GM23338 (cell line): ENCODE data around the gene MAP3K7CL. TPM values are rescaled to one million over a fixed set of nuclear protein-coding genes. Genes with fewer than 3 reads are reported as not detected.

ENCODE experiments used
- ATAC-seq: fragments of 200-7000 bp; cut with Tn5 transposase; 3 replicates; pipeline ENCODE4 v1.9.1; 2020
- DNase-seq: peaks from one replicate; pipeline ENCODE4 v3.0.0-alpha.2; 2015; ENCODE audit warnings: low spot score
- H2AFZ ChIP-seq: fragments of 200-600 bp; sonication (generic); 2 replicates; pipeline ENCODE4 v1.8.0; 2016; ENCODE audit warnings: antibody characterized with exemption, mild to moderate bottlenecking, moderate library complexity
- H3F3A ChIP-seq: fragments of 200-600 bp; sonication (generic); replicated peaks from 2 replicates; pipeline ENCODE4 v1.8.0; 2017; ENCODE audit warnings: antibody characterized with exemption, mixed run types, low read depth
- H3K27ac ChIP-seq: fragments of 200-600 bp; sonication (generic); 2 replicates; pipeline ENCODE4 v1.6.1; 2016; ENCODE audit warnings: low read depth
- H3K27me3 ChIP-seq: fragments of 200-600 bp; sonication (generic); 2 replicates; pipeline ENCODE4 v1.8.0; 2016; ENCODE audit warnings: mild to moderate bottlenecking, mixed run types, moderate library complexity; ENCODE audit not compliant: insufficient read depth
- H3K36me3 ChIP-seq: fragments of 200-600 bp; sonication (generic); 2 replicates; pipeline ENCODE4 v1.8.0; 2016; ENCODE audit warnings: mild to moderate bottlenecking; ENCODE audit not compliant: insufficient read depth
- H3K4me1 ChIP-seq: fragments of 200-600 bp; sonication (generic); 2 replicates; pipeline ENCODE4 v1.8.0; 2016; ENCODE audit warnings: mild to moderate bottlenecking, moderate library complexity; ENCODE audit not compliant: insufficient read depth
- H3K4me2 ChIP-seq: fragments of 200-600 bp; sonication (generic); 2 replicates; pipeline ENCODE4 v1.7.1; 2017; ENCODE audit warnings: mixed run types
- H3K4me3 ChIP-seq: fragments of 200-600 bp; sonication (generic); 2 replicates; pipeline ENCODE4 v1.6.1; 2016; ENCODE audit warnings: mixed run types
- H3K79me2 ChIP-seq: fragments of 200-600 bp; sonication (generic); replicated peaks from 2 replicates; pipeline ENCODE4 v1.8.0; 2017; ENCODE audit warnings: mild to moderate bottlenecking; ENCODE audit not compliant: insufficient read depth
- H3K9me2 ChIP-seq: fragments of 200-600 bp; sonication (generic); 2 replicates; pipeline ENCODE4 v1.8.0; 2017; ENCODE audit not compliant: insufficient read depth
- H4K20me1 ChIP-seq: fragments of 200-600 bp; sonication (generic); replicated peaks from 2 replicates; pipeline ENCODE4 v1.8.0; 2017; ENCODE audit warnings: mild to moderate bottlenecking; ENCODE audit not compliant: insufficient read depth
- H3K27ac Mint-ChIP-seq: 2 replicates; pipeline ENCODE4 v1.8.0; 2020; ENCODE audit warnings: inconsistent platforms, mild to moderate bottlenecking, moderate library complexity, mixed read lengths
- H3K27me3 Mint-ChIP-seq: 3 replicates; pipeline ENCODE4 v1.8.0; 2022; ENCODE audit warnings: low read depth, mild to moderate bottlenecking, moderate library complexity, mixed read lengths, inconsistent platforms; ENCODE audit not compliant: insufficient read depth, poor library complexity
- H3K36me3 Mint-ChIP-seq: 3 replicates; pipeline ENCODE4 v1.8.0; 2021; ENCODE audit warnings: low read depth, mild to moderate bottlenecking, inconsistent platforms, moderate library complexity, mixed read lengths
- H3K4me1 Mint-ChIP-seq: 3 replicates; pipeline ENCODE4 v1.8.0; 2020; ENCODE audit warnings: mild to moderate bottlenecking, inconsistent platforms, mixed read lengths
- H3K4me3 Mint-ChIP-seq: 3 replicates; pipeline ENCODE4 v1.8.0; 2021; ENCODE audit warnings: moderate library complexity, mild to moderate bottlenecking, inconsistent platforms, mixed read lengths
- H3K9me3 Mint-ChIP-seq: 3 replicates; pipeline ENCODE4 v1.8.0; 2020; ENCODE audit warnings: moderate library complexity, mild to moderate bottlenecking, inconsistent platforms, mixed read lengths
- CREB1 ChIP-seq: fragments of 250-450 bp; sonication (Bioruptor Pico); IDR thresholded peaks from 2 replicates; pipeline ENCODE4 v1.5.0; 2020; ENCODE audit warnings: low read depth, mild to moderate bottlenecking, moderate library complexity
- EZH2 ChIP-seq: fragments of 200-600 bp; sonication (generic); IDR thresholded peaks from one replicate; pipeline ENCODE4 v1.8.0; 2017; ENCODE audit warnings: antibody characterized with exemption, mild to moderate bottlenecking, low read depth; ENCODE audit not compliant: unreplicated experiment
- EZH2phosphoT487 ChIP-seq: fragments of 200-600 bp; sonication (generic); IDR thresholded peaks from one replicate; pipeline ENCODE4 v1.8.1; 2018; ENCODE audit warnings: antibody characterized with exemption; ENCODE audit not compliant: unreplicated experiment
- JUNB ChIP-seq: IDR thresholded peaks from one replicate; pipeline ENCODE4 v1.6.1; 2016; ENCODE audit warnings: antibody characterized with exemption; ENCODE audit not compliant: unreplicated experiment
- NANOG ChIP-seq: IDR thresholded peaks from 2 replicates; pipeline ENCODE4 v1.6.1; 2016; ENCODE audit warnings: antibody characterized with exemption, borderline replicate concordance
- STAT1 ChIP-seq: IDR thresholded peaks from one replicate; pipeline ENCODE4 v1.6.1; 2016; ENCODE audit warnings: antibody characterized with exemption; ENCODE audit not compliant: unreplicated experiment
- ZNF331 ChIP-seq: fragments of 250-450 bp; sonication (Bioruptor Pico); IDR thresholded peaks from 2 replicates; pipeline ENCODE4 v1.5.0; 2020; ENCODE audit warnings: low read depth, mild to moderate bottlenecking, moderate library complexity
- ZNF462 ChIP-seq: fragments of 250-450 bp; sonication (Bioruptor Pico); IDR thresholded peaks from 2 replicates; pipeline ENCODE4 v1.5.0; 2020; ENCODE audit warnings: mild to moderate bottlenecking, moderate library complexity
- polyA plus RNA-seq: library from polyadenylated mRNA; unstranded; fragments of >200 nt; fragmentation: Nextera tagmentation; extraction: Ambion mirVana; gene quantifications from 2 replicates; pipeline ENCODE4 v1.2.1, GENCODE V29; 2016
- total RNA-seq: library from RNA; depleted of rRNA; stranded (reverse); fragments of >200 nt; shearing (Covaris generic); gene quantifications from 2 replicates; pipeline ENCODE4 v1.2.3, GENCODE V29; 2014
- TF ChIP-seq, protein P1 (sequence below): IDR thresholded peaks from 2 replicates; pipeline ENCODE4 v1.6.1; 2016; ENCODE audit warnings: antibody characterized with exemption
- TF ChIP-seq, protein P2 (sequence below), 2 experiments: fragments of 200-600 bp in 1 of 2; sonication (generic) in 1 of 2; conservative IDR thresholded peaks; 2 replicates each; pipeline versions ENCODE4 v1.5.1 to v1.6.1; 2016 to 2017; ENCODE audit warnings: antibody characterized with exemption in 2 of 2, low read depth in 2 of 2, mild to moderate bottlenecking in 2 of 2, moderate library complexity in 1 of 2
- TF ChIP-seq, protein P3 (sequence below): IDR thresholded peaks from one replicate; pipeline ENCODE4 v1.6.1; 2018; ENCODE audit warnings: antibody characterized with exemption; ENCODE audit not compliant: unreplicated experiment

MAP3K7CL gene
- total and polyA plus RNA-seq, 2 experiments from 2014 or later = 2.4 to 3.6 TPM

DNA sequence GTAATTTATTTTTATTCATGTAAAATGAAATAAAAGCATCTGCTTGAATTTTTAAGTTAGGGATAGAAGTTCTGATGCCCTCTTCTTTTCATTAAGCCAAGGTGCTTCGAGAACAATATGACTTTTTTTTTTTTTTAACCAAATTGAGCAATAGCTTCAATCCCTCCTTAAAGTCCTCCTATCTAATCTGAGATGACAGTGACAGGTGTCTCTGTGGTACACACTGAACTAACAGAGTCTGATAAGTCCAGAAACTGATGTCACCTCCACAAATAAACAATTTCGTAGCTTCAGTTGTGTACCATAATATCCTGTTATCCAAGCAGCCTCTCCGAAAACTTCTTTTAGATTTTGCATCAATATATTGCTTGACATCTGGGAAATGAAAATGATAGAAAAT, 23.8 kb downstream of the MAP3K7CL start:
- H3K27ac ChIP-seq = no peak overlapping the region
- no peaks in the 10 kb centered on the region for H3F3A ChIP-seq
- DNase-seq = no peak
- no peaks in the 10 kb centered on the region for H3K36me3 ChIP-seq
- H3K27me3 ChIP-seq = no peaks in the 10 kb centered on the region
- no peaks in the 10 kb centered on the region for H3K36me3 Mint-ChIP-seq
- no peak overlapping the region for H3K4me3 Mint-ChIP-seq
- H3K27ac Mint-ChIP-seq = no peak overlapping the region
- no peaks in the 10 kb centered on the region for H4K20me1 ChIP-seq
- H3K4me2 ChIP-seq = no peak overlapping the region
- peaks cover 2% of the 10 kb centered on the region for H3K27me3 Mint-ChIP-seq
- peaks cover 4% of the 10 kb centered on the region; the same call in 2 of the 3 replicates for H3K4me1 Mint-ChIP-seq
- H3K4me1 ChIP-seq = no peaks in the 10 kb centered on the region
- no peak overlapping the region for H2AFZ ChIP-seq
- H3K4me3 ChIP-seq = no peak overlapping the region
- H3K9me2 ChIP-seq = 0 out of 2 replicates have a peak, but pooled peaks cover 3% of the 10 kb centered on the region
- ATAC-seq = no peak
- TF ChIP-seq, protein P1, sequence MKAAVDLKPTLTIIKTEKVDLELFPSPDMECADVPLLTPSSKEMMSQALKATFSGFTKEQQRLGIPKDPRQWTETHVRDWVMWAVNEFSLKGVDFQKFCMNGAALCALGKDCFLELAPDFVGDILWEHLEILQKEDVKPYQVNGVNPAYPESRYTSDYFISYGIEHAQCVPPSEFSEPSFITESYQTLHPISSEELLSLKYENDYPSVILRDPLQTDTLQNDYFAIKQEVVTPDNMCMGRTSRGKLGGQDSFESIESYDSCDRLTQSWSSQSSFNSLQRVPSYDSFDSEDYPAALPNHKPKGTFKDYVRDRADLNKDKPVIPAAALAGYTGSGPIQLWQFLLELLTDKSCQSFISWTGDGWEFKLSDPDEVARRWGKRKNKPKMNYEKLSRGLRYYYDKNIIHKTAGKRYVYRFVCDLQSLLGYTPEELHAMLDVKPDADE = no peak
- TF ChIP-seq EZH2phosphoT487 = no peak
- TF ChIP-seq STAT1 = no peak
- no peak for TF ChIP-seq ZNF331 (CRISPR knock-in tag)
- TF ChIP-seq JUNB = no peak
- no peak for TF ChIP-seq ZNF462
- TF ChIP-seq CREB1 (CRISPR knock-in tag) = no peak
- no peak for TF ChIP-seq NANOG
- TF ChIP-seq, protein P2, sequence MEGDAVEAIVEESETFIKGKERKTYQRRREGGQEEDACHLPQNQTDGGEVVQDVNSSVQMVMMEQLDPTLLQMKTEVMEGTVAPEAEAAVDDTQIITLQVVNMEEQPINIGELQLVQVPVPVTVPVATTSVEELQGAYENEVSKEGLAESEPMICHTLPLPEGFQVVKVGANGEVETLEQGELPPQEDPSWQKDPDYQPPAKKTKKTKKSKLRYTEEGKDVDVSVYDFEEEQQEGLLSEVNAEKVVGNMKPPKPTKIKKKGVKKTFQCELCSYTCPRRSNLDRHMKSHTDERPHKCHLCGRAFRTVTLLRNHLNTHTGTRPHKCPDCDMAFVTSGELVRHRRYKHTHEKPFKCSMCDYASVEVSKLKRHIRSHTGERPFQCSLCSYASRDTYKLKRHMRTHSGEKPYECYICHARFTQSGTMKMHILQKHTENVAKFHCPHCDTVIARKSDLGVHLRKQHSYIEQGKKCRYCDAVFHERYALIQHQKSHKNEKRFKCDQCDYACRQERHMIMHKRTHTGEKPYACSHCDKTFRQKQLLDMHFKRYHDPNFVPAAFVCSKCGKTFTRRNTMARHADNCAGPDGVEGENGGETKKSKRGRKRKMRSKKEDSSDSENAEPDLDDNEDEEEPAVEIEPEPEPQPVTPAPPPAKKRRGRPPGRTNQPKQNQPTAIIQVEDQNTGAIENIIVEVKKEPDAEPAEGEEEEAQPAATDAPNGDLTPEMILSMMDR (conservative IDR thresholded peaks at IDR 0.05; ENCODE audit: low read depth in 2 of 2) = no peak
- TF ChIP-seq EZH2 = no peak
- TF ChIP-seq, protein P3, sequence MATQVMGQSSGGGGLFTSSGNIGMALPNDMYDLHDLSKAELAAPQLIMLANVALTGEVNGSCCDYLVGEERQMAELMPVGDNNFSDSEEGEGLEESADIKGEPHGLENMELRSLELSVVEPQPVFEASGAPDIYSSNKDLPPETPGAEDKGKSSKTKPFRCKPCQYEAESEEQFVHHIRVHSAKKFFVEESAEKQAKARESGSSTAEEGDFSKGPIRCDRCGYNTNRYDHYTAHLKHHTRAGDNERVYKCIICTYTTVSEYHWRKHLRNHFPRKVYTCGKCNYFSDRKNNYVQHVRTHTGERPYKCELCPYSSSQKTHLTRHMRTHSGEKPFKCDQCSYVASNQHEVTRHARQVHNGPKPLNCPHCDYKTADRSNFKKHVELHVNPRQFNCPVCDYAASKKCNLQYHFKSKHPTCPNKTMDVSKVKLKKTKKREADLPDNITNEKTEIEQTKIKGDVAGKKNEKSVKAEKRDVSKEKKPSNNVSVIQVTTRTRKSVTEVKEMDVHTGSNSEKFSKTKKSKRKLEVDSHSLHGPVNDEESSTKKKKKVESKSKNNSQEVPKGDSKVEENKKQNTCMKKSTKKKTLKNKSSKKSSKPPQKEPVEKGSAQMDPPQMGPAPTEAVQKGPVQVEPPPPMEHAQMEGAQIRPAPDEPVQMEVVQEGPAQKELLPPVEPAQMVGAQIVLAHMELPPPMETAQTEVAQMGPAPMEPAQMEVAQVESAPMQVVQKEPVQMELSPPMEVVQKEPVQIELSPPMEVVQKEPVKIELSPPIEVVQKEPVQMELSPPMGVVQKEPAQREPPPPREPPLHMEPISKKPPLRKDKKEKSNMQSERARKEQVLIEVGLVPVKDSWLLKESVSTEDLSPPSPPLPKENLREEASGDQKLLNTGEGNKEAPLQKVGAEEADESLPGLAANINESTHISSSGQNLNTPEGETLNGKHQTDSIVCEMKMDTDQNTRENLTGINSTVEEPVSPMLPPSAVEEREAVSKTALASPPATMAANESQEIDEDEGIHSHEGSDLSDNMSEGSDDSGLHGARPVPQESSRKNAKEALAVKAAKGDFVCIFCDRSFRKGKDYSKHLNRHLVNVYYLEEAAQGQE = no peak
- H3K79me2 ChIP-seq = no peaks in the 10 kb centered on the region
- H3K9me3 Mint-ChIP-seq = no peaks in the 10 kb centered on the region
